Erythroblast (primary cell): ENCODE measurements around the gene KCNH1.

Experiments used
- GATA1 ChIP-seq: IDR thresholded peaks from 2 replicates; pipeline ENCODE4 v1.6.1; 2011; ENCODE audit warnings: low read depth, mild to moderate bottlenecking, control low read depth, low read length, moderate library complexity
- POLR2A ChIP-seq: IDR thresholded peaks from 2 replicates; pipeline ENCODE4 v1.6.1; 2011; ENCODE audit warnings: mild to moderate bottlenecking, low read length

DNA sequence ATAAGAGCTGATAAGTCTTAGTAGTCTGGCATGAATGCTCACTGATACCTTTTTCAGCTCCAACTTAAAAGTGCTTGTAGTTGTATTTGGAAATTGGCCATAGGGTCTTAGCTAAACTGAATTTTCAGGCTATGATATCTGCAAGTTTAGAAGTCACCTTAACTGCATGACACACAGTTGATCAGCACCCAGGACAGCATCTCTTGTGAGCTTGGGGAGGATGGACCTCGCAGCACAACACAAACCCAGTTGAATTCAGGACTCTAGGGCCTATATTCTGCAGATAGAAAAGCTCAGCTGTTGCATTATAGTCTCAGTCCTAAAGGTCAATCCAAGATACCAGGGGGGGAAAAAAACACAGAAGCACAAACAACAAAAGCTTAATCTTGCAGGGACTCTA, 394.3 kb downstream of the KCNH1 start:
- TF ChIP-seq POLR2A: no peak
- no peak for TF ChIP-seq GATA1
